GM12878 (cell line): ENCODE results near the gene SYCE3. TPM values are rescaled to one million over a fixed set of nuclear protein-coding genes. Genes with fewer than 3 reads are reported as not detected.

Source experiments
- ATAC-seq: fragments of 200-7000 bp; cut with Tn5 transposase; 3 replicates; pipeline ENCODE4 v1.9.1; 2020; ENCODE audit warnings: mild to moderate bottlenecking, moderate library complexity
- BruUV-seq: library from RNA; stranded (reverse); fragments of 400-500 nt; replicated peaks from 2 replicates; lab custom pipeline; 2021; lab: Mats Ljungman, UMichigan
- CTCF ChIA-PET: fragments of 300-600 bp; sonication (Branson Sonifier 250); formaldehyde crosslinking; extraction: SDS; loops from one replicate; lab custom pipeline; 2021; ENCODE audit warnings: inconsistent platforms; lab: Yijun Ruan, JAX
- POLR2A ChIA-PET: fragments of 350-600 bp; formaldehyde crosslinking; extraction: SDS; loops from one replicate; lab custom pipeline; 2021; ENCODE audit warnings: inconsistent platforms; lab: Charles Lee
- RAD21 ChIA-PET: fragments of 300-600 bp; sonication (Branson Sonifier 250); formaldehyde crosslinking; loops from one replicate; lab custom pipeline; 2023; ENCODE audit warnings: antibody characterized with exemption; ENCODE audit not compliant: unreplicated experiment; lab: Charles Lee
- SMC1A ChIA-PET: fragments of 300-600 bp; sonication (Branson Sonifier 250); formaldehyde crosslinking; loops from one replicate; lab custom pipeline; 2023; ENCODE audit not compliant: unreplicated experiment, uncharacterized antibody; lab: Charles Lee
- DNase-seq: peaks from one replicate; pipeline ENCODE4 v3.0.0-alpha.2; 2011; ENCODE audit warnings: low read depth, low spot score
- FAIRE-seq: peaks from 3 replicates; lab custom pipeline; 2011; peaks lifted over from hg19 to GRCh38; lab: Jason Lieb, UNC
- H2AFZ ChIP-seq: 2 replicates; pipeline ENCODE4 v1.6.0; 2011; ENCODE audit warnings: low read depth, low read length, control low read depth; ENCODE audit not compliant: control insufficient read depth
- H3K27ac ChIP-seq: 2 replicates; pipeline ENCODE4 v1.5.1; 2011; ENCODE audit warnings: control low read depth; ENCODE audit not compliant: control insufficient read depth, insufficient read depth
- H3K27me3 ChIP-seq, 2 experiments: replicated peaks in 1 of 2; 2 replicates each; pipeline versions ENCODE4 v1.6.0 to v1.6.1; 2011; ENCODE audit warnings: low read length in 1 of 2; ENCODE audit not compliant: control insufficient read depth in 2 of 2, insufficient read depth in 2 of 2
- H3K36me3 ChIP-seq, 2 experiments: 2 replicates each; pipeline ENCODE4 v1.5.1; 2011; ENCODE audit warnings: low read length in 1 of 2; ENCODE audit not compliant: control insufficient read depth in 2 of 2, insufficient read depth in 2 of 2
- H3K4me1 ChIP-seq: 2 replicates; pipeline ENCODE4 v1.6.1; 2011; ENCODE audit warnings: mild to moderate bottlenecking, low read length, moderate library complexity, mixed read lengths; ENCODE audit not compliant: control insufficient read depth, insufficient read depth
- H3K4me2 ChIP-seq: 2 replicates; pipeline ENCODE4 v1.6.0; 2011; ENCODE audit warnings: control low read depth; ENCODE audit not compliant: control insufficient read depth, insufficient read depth
- H3K4me3 ChIP-seq: fragments of 200-600 bp; sonication (generic); 2 replicates; pipeline ENCODE4 v1.5.1; 2016
- H3K79me2 ChIP-seq: 2 replicates; pipeline ENCODE4 v1.6.0; 2011; ENCODE audit warnings: low read length; ENCODE audit not compliant: control insufficient read depth, insufficient read depth
- H3K9ac ChIP-seq: 2 replicates; pipeline ENCODE4 v1.8.0; 2011; ENCODE audit warnings: low read length, control low read depth, mixed read lengths; ENCODE audit not compliant: control insufficient read depth, insufficient read depth
- H3K9me3 ChIP-seq: replicated peaks from 3 replicates; pipeline ENCODE4 v1.5.1; 2011; ENCODE audit warnings: mild to moderate bottlenecking, low read length; ENCODE audit not compliant: control insufficient read depth, insufficient read depth
- H4K20me1 ChIP-seq: 2 replicates; pipeline ENCODE4 v1.6.0; 2011; ENCODE audit not compliant: control insufficient read depth, insufficient read depth
- BACH1 ChIP-seq: fragments of 450-650 bp; IDR thresholded peaks from 2 replicates; pipeline ENCODE4 v1.6.1; 2017; ENCODE audit warnings: mild to moderate bottlenecking, borderline replicate concordance
- CHD2 ChIP-seq: IDR thresholded peaks from 2 replicates; pipeline ENCODE4 v1.6.1; 2011; ENCODE audit warnings: low read depth, low read length, improper control_type of control experiment, borderline replicate concordance
- EP300 ChIP-seq, 2 experiments: fragments of 150-350 bp in 1 of 2; IDR thresholded peaks; 2 replicates each; pipeline ENCODE4 v1.6.1; 2011 to 2012; ENCODE audit warnings: low read depth in 2 of 2, low read length in 2 of 2, borderline replicate concordance in 1 of 2, improper control_type of control experiment in 1 of 2, inconsistent platforms in 1 of 2; ENCODE audit not compliant: control insufficient read depth in 1 of 2
- HDAC6 ChIP-seq: fragments of 200-600 bp; sonication (generic); IDR thresholded peaks from one replicate; pipeline ENCODE4 v1.8.0; 2017; ENCODE audit warnings: antibody characterized with exemption; ENCODE audit not compliant: unreplicated experiment
- MYC ChIP-seq: IDR thresholded peaks from 2 replicates; pipeline ENCODE4 v1.6.1; 2011; ENCODE audit warnings: mild to moderate bottlenecking, low read length, moderate library complexity, inconsistent platforms; ENCODE audit not compliant: insufficient read depth, insufficient replicate concordance, insufficient read length, severe bottlenecking
- RELA ChIP-seq: fragments of 450-650 bp; IDR thresholded peaks from 2 replicates; pipeline ENCODE4 v1.8.0; 2014; ENCODE audit warnings: borderline replicate concordance; ENCODE audit not compliant: partially characterized antibody
- RUNX3 ChIP-seq: IDR thresholded peaks from 2 replicates; pipeline ENCODE4 v1.6.1; 2012; ENCODE audit warnings: low read length, inconsistent platforms
- TAF1 ChIP-seq: IDR thresholded peaks from 2 replicates; pipeline ENCODE4 v1.6.1; 2011; ENCODE audit warnings: mild to moderate bottlenecking, low read depth, low read length, borderline replicate concordance
- WGBS: methylation state at CpG from one replicate; pipeline ENCODE4 v1.1.6; 2016; ENCODE audit warnings: low lambda C conversion rate; ENCODE audit not compliant: insufficient replicate concordance, insufficient coverage; ENCODE audit errors: missing lambda C conversion rate; 5-methylcytosine and 5-hydroxymethylcytosine counted together
- in situ Hi-C: fragments of 300-500 bp; cut with MboI; formaldehyde crosslinking; loops from 9 replicates; pipeline ENCODE4 v1.14.3; 2018; ENCODE audit warnings: mixed read lengths
- intact Hi-C: fragments of 100-400 bp; cut with micrococcal nuclease; formaldehyde crosslinking; loops from one replicate; pipeline ENCODE4 v1.14.2; 2022; ENCODE audit not compliant: unreplicated experiment
- polyA plus RNA-seq, 11 experiments: library from polyadenylated mRNA; depleted of rRNA in 4 of 11; unstranded in 6 of 11; stranded (reverse) in 5 of 11; fragments of >200 nt; fragmentation: Nextera tagmentation in 4 of 11; fragmentation: Illumina TruSeq in 1 of 11; extraction: Ambion mirVana in 4 of 11; extraction: Trizol in 1 of 11; gene quantifications; 1 replicate in 1 of 11; 2 replicates in 10 of 11; pipeline versions ENCODE4 v1.2.1 to v1.2.3, GENCODE V29; 2011 to 2016; ENCODE audit warnings: inconsistent platforms in 2 of 11, missing spikeins in 2 of 11, low read depth in 1 of 11
- total RNA-seq, 4 experiments: library from RNA; depleted of rRNA in 3 of 4; stranded (reverse); fragments of >200 nt in 3 of 4; fragmentation: Illumina TruSeq in 1 of 4; extraction: Trizol in 1 of 4; gene quantifications; 2 replicates each; pipeline versions ENCODE4 v1.2.1 to v1.2.3, GENCODE V29; 2013 to 2021
- TF ChIP-seq, protein P1 (sequence below), 3 experiments: IDR thresholded peaks in 2 of 3; conservative IDR thresholded peaks in 1 of 3; 2 replicates each; pipeline ENCODE4 v1.5.1; 2011; ENCODE audit warnings: low read depth in 3 of 3, low read length in 3 of 3, mild to moderate bottlenecking in 3 of 3, control low read depth in 2 of 3, moderate library complexity in 2 of 3, inconsistent platforms in 1 of 3, mixed read lengths in 1 of 3; ENCODE audit not compliant: control insufficient read depth in 2 of 3, insufficient read depth in 1 of 3; ENCODE audit errors: extremely low read depth in 1 of 3
- TF ChIP-seq, protein P2 (sequence below): IDR thresholded peaks from 2 replicates; pipeline ENCODE4 v1.6.1; 2012; ENCODE audit warnings: low read length, inconsistent platforms
- TF ChIP-seq, protein P3 (sequence below): fragments of 450-650 bp; formaldehyde crosslinking; IDR thresholded peaks from 2 replicates; pipeline ENCODE4 v1.4.0; 2022; ENCODE audit warnings: mild to moderate bottlenecking, moderate library complexity

SYCE3 gene
- total and polyA plus RNA-seq, 10 of the 15 experiments (the other 5 are each of a cell fraction or from before 2014, with no cell fraction given), result 0.38 to 0.91 (median 0.76) TPM; not detected in 4

DNA sequence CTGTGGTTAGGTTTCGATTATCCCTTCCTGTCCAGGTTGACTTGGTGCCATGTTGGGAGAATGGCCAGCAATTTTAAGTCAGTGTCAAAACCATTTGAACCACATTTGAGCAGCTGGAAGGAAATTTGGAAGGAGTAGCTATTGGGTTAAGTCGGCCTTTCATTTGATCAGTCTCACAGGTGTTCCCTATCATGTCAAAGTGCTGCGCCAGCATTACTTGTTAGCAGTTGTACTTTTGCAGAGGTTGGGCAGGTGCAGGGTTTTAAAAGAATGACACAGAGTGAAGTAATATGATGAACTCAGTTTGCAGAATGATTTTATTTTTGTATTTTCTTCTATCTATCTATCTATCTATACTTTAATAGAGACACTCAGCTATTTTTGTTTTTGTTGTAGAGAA lies 26.5 kb downstream of the SYCE3 start:
- H3K9ac ChIP-seq, result no peak overlapping the region
- no peak for DNase-seq
- CTCF ChIA-PET, result interaction anchor here (1.8 to 2.0 kb wide), 2 partner anchors 11 to 85 kb away, joined by 7 to 9 read pairs; partner anchors contain the start of gene SCO2
- SMC1A ChIA-PET, result interaction anchor here (1.0 to 3.3 kb wide), 3 partner anchors 11 to 85 kb away, joined by 3 to 13 read pairs (median 10); partner anchors contain the start of gene SCO2
- POLR2A ChIA-PET, result interaction anchor here (1.2 to 10.0 kb wide), 6 partner anchors 9 to 53 kb away, joined by 3 to 232 read pairs (median 10); partner anchors contain the start of genes KLHDC7B, LMF2, NCAPH2 and SCO2
- H3K4me1 ChIP-seq, result peaks cover 60% of the 10 kb centered on the region
- no peak for FAIRE-seq
- H3K27me3 ChIP-seq, result no peaks in the 10 kb centered on the region
- no peaks in the 10 kb centered on the region for H4K20me1 ChIP-seq
- peaks cover 22% of the 10 kb centered on the region for H3K79me2 ChIP-seq
- no peaks in the 10 kb centered on the region for H3K9me3 ChIP-seq
- no peak for ATAC-seq
- RAD21 ChIA-PET, result interaction anchor here (1.7 to 2.3 kb wide), 3 partner anchors 11 to 85 kb away, joined by 3 to 12 read pairs (median 5); partner anchors contain the start of genes NCAPH2 and SCO2
- 87% methylated on average over 3 of the region's 3 CpGs for WGBS
- H2AFZ ChIP-seq, result no peak overlapping the region
- no peak overlapping the region for H3K4me2 ChIP-seq
- no TSS peak for BruUV-seq
- no peaks in the 10 kb centered on the region for H3K36me3 ChIP-seq
- intact Hi-C loops (no loop called here), in situ Hi-C loops (loop anchor here (10.0 kb wide), 1 partner anchor 571 kb away; the partner anchor contains the start of gene PIM3)
- peak overlapping the region; percentile 17; the same call in 1 of the 2 replicates for H3K27ac ChIP-seq
- no peak overlapping the region for H3K4me3 ChIP-seq
- TF ChIP-seq, protein P1, sequence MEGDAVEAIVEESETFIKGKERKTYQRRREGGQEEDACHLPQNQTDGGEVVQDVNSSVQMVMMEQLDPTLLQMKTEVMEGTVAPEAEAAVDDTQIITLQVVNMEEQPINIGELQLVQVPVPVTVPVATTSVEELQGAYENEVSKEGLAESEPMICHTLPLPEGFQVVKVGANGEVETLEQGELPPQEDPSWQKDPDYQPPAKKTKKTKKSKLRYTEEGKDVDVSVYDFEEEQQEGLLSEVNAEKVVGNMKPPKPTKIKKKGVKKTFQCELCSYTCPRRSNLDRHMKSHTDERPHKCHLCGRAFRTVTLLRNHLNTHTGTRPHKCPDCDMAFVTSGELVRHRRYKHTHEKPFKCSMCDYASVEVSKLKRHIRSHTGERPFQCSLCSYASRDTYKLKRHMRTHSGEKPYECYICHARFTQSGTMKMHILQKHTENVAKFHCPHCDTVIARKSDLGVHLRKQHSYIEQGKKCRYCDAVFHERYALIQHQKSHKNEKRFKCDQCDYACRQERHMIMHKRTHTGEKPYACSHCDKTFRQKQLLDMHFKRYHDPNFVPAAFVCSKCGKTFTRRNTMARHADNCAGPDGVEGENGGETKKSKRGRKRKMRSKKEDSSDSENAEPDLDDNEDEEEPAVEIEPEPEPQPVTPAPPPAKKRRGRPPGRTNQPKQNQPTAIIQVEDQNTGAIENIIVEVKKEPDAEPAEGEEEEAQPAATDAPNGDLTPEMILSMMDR (IDR thresholded peaks at IDR 0.05 in 2 of 3, conservative IDR thresholded peaks at IDR 0.05 in 1 of 3; ENCODE audit: control insufficient read depth in 2 of 3, extremely low read depth in 1 of 3, insufficient read depth in 1 of 3, low read depth in 3 of 3, low read length in 3 of 3), result no peak
- TF ChIP-seq HDAC6 (no peak), TAF1 (no peak), CHD2 (no peak), EP300 (IDR thresholded peaks at IDR 0.05; ENCODE audit: borderline replicate concordance in 1 of 2, control insufficient read depth in 1 of 2, low read depth in 2 of 2, low read length in 2 of 2) (no peak), BACH1 (no peak), RUNX3 (no peak), RELA (no peak), MYC (no peak)
- TF ChIP-seq, protein P2, sequence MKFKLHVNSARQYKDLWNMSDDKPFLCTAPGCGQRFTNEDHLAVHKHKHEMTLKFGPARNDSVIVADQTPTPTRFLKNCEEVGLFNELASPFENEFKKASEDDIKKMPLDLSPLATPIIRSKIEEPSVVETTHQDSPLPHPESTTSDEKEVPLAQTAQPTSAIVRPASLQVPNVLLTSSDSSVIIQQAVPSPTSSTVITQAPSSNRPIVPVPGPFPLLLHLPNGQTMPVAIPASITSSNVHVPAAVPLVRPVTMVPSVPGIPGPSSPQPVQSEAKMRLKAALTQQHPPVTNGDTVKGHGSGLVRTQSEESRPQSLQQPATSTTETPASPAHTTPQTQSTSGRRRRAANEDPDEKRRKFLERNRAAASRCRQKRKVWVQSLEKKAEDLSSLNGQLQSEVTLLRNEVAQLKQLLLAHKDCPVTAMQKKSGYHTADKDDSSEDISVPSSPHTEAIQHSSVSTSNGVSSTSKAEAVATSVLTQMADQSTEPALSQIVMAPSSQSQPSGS, result no peak
- TF ChIP-seq, protein P3, sequence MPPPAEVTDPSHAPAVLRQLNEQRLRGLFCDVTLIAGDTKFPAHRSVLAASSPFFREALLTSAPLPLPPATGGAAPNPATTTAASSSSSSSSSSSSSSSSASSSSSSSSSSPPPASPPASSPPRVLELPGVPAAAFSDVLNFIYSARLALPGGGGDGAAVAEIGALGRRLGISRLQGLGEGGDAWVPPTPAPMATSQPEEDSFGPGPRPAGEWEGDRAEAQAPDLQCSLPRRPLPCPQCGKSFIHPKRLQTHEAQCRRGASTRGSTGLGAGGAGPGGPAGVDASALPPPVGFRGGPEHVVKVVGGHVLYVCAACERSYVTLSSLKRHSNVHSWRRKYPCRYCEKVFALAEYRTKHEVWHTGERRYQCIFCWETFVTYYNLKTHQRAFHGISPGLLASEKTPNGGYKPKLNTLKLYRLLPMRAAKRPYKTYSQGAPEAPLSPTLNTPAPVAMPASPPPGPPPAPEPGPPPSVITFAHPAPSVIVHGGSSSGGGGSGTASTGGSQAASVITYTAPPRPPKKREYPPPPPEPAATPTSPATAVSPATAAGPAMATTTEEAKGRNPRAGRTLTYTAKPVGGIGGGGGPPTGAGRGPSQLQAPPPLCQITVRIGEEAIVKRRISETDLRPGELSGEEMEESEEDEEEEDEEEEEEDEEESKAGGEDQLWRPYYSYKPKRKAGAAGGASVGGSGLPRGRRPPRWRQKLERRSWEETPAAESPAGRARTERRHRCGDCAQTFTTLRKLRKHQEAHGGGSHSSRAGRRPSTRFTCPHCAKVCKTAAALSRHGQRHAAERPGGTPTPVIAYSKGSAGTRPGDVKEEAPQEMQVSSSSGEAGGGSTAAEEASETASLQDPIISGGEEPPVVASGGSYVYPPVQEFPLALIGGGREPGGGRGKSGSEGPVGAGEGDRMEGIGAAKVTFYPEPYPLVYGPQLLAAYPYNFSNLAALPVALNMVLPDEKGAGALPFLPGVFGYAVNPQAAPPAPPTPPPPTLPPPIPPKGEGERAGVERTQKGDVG (CRISPR knock-in tag), result no peak
